NCI-H1436 (cell line): ENCODE measurements around the gene MED27.

Experiments used
- DNase-seq: peaks from one replicate; lab custom pipeline; 2025; lab: John Stamatoyannopoulos, UW

MED27 gene

DNA sequence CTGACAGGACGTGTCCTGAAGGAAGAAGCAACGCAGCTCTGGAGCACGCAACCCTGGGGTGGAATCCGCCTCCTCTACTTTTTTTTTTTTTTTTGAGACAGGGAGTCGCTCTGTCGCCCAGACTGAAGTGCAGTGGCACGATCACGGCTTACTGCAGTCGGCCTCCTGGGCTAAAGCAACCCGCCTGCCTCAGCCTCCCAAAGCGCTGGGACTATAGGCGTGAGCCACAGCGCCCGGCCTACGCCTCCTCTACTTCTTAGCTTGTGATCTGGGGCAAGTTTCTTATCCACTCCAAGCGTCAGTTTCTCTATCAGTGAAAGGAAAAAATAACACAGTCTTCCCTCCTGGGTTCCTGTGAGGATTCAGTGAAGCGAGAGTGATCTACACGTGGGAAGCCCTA is 243.6 kb downstream of the MED27 start:
- no peak for DNase-seq

DNA sequence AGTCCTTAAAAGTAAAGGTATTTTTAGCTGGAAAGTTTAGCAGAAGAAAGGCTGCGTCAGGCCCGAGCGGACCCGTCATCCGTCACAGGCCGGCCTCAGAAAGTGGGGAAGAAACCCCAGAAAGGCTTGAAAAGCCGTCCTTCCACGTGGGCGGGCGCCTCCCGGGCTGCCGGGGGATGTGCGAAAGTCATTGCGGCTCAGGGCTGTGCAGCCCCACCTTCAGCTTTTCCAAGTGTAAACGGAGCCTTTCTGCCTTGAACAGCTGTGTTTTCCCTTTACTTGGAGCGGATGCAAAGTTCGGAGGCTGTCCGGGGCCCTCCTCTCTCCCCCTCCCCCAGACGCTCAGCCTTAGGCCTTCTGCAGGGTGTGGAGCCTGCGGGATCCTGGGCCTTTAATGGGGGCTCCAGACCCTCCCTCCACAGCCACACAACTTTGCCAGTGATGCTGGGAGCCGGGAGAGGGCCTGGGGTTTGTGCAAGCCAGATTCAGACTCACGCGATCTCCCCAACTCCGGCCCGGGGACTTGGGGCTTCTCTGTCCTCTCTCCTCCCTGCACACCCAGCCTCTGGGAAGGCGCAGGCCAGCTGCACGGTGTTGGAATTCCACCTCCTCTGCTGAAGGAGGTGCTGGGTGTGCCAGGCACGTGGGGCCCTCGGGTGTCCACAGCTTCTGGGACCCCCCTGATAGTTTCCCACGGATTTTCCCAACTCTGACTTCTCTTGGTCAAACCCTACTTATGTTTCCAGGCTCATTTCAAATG is 244.3 kb downstream of the MED27 start:
- DNase-seq: no peak

DNA sequence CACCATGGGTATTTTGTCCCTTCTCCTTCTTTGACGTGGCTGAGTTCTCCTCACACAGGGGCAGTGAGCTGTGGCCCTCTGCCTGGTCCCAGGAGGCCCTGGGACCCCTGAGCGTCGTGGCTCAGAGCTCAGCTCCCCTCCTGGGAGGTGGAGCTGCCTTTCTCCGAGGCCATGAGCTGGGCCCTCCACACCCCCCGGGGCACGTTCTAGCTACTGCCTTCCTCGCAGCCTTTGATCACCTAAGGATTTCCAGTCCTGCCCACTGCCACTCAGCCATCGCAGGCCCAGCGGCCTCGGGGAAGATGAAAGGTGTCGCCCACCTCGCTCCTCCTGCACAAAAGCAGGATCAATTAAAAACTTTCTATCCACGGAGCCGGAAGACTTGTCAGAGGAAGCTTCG is 244.9 kb downstream of the MED27 start:
- no peak for DNase-seq

DNA sequence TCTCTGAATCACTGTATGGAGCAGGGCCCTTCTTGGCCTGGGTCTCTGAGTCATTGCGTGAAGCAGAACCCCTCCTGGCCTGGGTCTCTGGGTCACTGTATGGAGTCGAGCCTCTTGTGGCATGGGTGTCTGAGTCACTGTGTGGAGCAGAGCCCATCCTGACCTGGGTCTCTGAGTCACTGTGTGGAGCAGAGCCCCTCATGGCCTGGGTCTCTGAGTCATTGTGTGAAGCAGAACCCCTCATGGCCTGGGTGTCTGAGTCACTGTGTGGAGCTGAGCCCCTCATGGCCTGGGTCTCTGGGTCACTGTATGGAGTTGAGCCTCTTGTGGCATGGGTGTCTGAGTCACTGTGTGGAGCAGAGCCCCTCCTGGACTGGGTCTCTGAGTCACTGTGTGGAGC is 245.8 kb downstream of the MED27 start:
- no peak for DNase-seq

GRCh38 chr9:131833083-131833482 is 246.6 kb downstream of the MED27 start:
- no peak for DNase-seq

GRCh38 chr9:131831380-131832165 is 248.1 kb downstream of the MED27 start:
- DNase-seq: no peak

DNA sequence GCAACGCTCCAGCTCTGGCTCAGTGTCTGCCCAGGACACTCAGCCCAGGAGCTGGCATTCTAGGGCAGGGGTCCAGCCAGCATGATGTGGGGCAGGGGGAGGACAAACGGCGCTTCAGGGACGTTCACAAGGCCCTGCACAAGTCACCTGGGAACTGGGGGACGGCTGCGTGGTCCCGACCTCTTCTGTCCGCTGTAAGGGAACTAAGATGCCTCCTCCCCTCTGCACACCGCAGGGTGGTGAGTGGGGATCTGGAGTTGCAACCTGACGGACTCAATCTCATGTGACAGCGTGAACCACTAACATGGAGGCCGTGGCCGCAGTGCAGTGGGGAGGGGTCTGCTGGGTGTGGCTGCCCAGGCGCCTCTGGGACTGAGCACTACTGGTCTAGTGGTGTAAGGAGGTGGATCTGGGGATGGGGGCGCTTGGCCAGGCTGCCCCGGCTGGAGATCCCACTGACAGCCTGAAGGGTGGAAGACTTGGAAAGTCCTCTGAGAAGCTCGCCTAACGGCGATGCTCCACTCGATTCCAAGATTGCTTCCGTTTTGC is 251.8 kb downstream of the MED27 start:
- no peak for DNase-seq

DNA sequence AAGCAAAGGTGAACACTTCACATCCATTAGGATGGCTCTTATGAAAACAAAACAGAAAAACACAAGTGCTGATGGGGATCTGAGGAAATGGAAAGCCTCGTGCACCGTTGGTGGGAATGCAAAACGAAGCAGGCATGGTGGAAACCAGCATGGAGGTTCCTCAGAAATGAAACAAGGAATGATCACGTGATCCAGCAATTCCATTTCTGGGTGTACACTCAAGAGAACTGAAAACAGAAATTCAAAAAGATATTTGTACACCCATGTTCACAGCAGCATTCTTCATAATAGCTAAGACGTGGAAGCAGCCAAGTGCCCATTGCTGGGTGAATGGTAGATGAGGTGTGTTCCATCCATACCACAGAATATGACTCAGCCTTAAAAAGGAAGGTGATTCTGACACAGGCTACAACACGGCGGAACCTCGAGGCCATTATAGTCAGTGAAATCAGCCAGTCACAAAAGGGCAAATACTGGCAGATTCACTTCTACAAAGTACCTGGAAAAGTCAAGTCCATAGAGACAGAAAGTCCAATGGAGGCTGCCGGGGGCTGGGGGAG is 252.6 kb downstream of the MED27 start:
- DNase-seq: no peak

GRCh38 chr9:131826053-131826452 is 253.6 kb downstream of the MED27 start:
- no peak for DNase-seq

- no peak for DNase-seq
Observed at GRCh38 chr9:131824953-131825495, 254.6 kb downstream of the MED27 start.

GRCh38 chr9:131824155-131824594 is 255.5 kb downstream of the MED27 start:
- no peak for DNase-seq

GRCh38 chr9:131823701-131824146 is 255.9 kb downstream of the MED27 start:
- DNase-seq: no peak

DNA sequence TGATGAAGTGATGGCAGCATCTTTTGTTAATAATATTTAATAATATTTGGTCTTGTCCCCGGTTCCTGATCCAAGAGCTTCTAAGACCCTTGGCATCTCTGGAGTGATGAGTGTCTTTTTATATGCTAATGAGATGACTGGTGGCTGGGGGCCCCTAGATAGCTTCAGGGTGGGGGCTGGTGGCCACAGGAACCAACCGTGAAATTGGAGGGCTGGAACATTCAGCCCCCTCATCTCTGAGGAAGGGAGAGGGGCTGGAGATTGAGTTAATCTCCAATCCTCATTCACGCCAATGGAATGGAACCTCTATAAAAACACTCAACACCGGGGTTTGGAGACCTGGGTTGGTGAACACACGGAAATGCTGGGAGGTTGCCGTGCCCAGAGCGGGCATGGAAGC is 261.6 kb downstream of the MED27 start:
- no peak for DNase-seq

DNA sequence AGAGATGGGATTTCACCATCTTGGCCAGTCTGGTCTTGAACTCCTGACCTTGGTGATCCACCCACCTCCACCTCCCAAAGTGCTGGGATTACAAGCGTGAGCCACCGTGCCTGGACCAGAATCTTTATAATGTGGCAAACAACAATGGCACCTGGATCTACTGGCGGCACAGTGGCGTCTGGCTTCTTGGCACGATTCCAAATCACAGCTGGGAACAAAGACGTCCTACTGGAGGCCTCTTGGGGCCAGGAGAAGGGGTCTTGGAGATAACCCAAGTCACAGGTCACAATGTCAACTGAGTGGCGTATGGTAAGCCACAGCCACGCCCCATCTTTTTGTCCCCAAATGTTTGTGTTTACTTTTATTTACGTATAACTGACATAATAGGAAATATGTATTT is 262.0 kb downstream of the MED27 start:
- peak; percentile 80 for DNase-seq

DNA sequence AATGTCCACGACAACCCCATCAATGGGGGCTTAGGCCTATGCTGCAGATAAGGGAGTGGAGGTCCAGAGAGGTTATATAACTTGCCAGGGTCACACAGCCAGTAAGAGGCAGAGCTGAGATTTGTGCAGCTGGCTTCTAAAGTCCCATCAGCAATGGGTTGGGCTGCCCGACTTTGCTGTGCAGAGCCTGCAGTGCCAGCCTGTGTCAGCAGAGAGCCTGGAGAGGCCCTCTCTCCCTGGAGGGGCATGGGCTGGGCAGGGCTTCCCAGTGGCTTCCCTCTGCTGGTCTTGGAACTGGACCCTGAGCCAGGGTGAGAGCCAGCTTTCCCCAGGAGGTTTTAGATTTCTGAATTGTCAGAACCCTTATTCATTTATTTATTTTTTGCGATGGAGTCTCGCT is 262.6 kb downstream of the MED27 start:
- DNase-seq: no peak

DNA sequence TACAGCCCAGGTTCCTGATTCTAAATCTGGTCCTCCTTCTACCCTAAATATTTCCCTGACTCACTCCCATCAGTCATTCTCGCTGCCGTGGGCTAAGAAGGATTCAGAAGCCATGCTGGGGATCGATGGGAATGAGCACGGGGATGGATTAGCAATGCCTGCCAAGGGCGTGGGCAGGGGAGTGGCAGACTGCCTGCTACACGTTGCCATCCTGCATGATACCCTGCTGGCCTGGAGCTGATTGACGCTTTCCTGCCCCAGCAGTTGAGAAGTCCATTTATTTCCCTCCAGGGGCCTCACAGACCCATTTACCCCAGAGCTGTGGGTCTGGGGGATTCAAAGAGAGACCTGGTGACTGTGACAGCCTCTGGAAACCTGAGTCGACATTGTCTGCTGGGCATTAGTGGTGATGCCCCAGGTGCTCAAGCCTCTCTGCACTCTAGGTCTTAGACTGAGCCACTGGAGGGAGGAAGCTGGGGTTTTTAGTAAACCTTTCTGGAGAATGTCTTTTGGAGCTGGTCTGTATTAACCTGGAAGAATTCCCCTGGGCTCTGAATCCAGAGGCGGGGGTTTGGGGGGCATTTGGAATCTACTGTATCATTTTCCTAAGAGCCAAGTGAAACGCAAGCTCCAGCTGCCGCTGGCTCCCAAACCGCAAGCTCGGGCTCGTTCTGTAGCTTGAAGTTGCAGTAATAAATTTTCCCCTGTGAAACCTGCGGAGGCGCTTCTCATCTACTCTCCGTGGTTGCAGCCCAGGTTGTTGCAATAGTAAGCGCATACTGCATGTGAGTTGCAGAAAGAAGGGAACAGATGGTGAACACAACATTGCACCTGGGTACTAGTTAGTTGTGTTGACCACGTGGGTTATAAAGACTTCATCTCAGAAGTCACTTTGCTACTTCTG is 263.4 kb downstream of the MED27 start:
- DNase-seq: no peak

DNA sequence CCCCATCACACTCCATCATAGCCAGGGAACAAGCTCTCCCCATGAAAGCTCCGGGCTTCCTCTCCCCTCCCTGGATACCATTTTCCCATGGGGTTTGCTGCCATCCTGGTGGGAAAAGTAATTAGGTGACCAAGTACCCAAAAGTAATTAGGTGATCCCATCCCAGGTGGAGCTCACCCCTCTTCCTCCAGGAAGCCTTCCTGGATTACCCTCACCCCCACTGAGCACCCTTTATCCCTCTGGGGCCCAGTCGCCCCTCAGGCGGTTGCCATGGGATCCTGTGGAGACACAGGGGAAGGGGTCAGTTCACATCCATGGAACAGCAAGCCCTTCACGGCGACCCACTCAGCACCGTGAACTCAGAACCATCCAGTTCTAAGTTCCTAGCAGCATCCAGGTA is 265.0 kb downstream of the MED27 start:
- no peak for DNase-seq

GRCh38 chr9:131813116-131813515 is 266.6 kb downstream of the MED27 start:
- no peak for DNase-seq

DNA sequence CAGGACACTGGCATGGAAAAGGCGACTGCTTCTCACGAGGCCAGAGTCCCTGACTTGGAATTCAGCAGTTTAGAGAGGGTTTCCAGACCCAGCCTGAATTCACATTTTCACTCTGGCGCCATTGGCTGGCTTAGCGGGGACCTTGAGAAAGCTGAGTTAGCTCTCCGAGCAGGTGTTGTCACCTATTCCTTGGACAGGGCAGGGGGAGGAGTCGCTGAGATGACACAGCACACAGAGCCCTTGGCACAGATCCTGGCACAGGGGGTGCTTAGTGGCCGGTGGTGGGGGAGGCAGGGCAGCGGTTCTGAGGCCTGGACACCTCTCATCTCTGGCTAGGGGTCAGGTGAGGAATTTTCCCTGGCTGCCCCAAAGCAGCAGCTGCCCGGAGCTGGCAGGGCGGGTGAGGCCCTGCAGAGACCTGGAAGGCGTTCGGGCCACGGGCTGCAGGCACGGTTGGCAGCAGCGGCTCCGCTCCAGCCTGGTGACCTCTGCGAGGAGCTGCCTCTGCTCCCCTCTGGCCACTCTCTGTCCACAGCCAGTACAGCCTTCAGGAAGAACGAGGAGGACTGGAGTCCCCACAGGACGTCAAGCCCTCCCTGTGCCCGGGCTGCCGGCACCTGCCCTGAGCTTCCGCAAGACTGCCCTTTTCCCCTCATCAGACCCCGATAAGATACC is 267.4 kb downstream of the MED27 start:
- DNase-seq: no peak

DNA sequence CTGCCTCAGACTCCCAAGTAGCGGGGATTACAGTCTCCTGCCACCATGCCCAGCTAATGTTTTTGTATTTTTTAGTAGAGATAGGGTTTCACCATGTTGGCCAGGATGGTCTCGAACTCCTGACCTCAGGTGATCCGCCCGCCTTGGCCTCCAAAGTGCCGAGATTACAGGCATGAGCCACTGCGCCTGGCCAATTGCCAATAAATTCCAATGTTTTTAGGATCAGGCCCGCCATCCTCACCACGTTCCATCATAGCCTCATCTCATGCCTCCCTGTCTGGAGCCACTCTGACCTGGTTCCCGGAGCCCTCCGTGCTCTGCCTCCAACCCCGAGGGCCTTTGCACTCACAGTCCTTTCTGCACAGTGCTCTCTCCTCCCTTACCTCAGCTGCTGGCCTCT is 268.3 kb downstream of the MED27 start:
- DNase-seq: no peak
